ENCODE measurements around the gene FYB1. TPM values are rescaled to one million over a fixed set of nuclear protein-coding genes. Genes with fewer than 3 reads are reported as not detected.

Gene FYB1
- total RNA-seq, 4 donors from 2014 or later: 1.8 to 16.5 (median 4.8) TPM

DNA sequence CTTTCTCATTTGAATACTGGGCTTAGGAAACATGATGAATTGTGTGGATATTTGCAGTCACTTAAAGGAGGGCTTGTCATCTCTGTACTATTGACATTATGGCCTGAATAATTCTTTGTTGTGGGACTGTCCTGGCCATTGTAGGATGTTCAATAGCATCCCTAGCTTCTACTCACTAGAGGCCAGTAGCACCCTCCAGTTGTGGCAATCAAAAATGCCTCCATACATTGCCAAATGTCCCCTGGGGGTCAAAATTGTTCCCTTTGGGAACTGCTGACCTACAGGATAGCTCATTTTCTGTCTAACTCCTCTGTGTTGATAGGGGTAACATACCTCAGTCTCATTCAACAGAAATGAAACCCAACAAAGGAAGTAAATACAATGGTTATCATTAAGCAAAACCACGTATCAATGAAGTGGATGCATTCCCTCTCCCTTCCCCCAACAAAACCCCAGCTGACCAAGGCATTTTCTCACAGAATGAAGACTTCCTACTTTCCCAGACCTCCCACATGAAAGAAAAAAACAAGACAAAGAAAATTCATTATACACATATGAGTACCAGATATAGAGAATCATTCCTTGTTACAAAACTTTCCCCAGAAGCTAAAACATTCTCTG is 18.1 kb downstream of the FYB1 start:
- intact Hi-C loops (cut with DNase I; ENCODE audit: low total_unique reads): no loop called here
- Histone ChIP-seq H3K27ac (peak overlapping the region in 1 of 2 donors; percentile 65), H3K4me3 (no peak overlapping the region), H3K27me3 (no peaks in the 10 kb centered on the region), H3K4me1 (no peaks in the 10 kb centered on the region), H3K9me3 (no peaks in the 10 kb centered on the region), H3K36me3 (no peaks in the 10 kb centered on the region)
- TF ChIP-seq, protein P1, sequence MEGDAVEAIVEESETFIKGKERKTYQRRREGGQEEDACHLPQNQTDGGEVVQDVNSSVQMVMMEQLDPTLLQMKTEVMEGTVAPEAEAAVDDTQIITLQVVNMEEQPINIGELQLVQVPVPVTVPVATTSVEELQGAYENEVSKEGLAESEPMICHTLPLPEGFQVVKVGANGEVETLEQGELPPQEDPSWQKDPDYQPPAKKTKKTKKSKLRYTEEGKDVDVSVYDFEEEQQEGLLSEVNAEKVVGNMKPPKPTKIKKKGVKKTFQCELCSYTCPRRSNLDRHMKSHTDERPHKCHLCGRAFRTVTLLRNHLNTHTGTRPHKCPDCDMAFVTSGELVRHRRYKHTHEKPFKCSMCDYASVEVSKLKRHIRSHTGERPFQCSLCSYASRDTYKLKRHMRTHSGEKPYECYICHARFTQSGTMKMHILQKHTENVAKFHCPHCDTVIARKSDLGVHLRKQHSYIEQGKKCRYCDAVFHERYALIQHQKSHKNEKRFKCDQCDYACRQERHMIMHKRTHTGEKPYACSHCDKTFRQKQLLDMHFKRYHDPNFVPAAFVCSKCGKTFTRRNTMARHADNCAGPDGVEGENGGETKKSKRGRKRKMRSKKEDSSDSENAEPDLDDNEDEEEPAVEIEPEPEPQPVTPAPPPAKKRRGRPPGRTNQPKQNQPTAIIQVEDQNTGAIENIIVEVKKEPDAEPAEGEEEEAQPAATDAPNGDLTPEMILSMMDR (IDR thresholded peaks at IDR 0.05): no peak
- no peak for TF ChIP-seq POLR2A (IDR thresholded peaks at IDR 0.05)
- DNase-seq: no peak

DNA sequence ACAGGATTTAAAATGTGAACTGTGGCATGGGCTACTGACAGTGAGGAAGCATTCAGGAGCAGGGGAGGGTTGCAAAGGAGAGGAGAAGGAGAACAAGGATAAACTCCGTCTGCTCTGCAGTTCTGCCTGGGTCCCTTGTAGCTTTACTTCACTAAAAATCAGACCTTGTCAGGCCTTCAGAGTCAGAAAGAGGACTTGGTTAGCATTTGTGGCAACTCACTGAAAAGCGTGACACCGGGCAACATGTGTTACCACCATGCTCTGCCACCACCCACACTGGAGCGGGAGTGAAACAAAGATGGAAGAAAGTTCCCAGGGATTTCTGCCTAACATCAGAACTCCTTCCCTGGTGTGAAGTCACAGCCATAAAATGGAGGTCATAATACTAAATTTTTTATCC is 19.3 kb downstream of the FYB1 start:
- no peak for DNase-seq
- H3K9me3 ChIP-seq: no peaks in the 10 kb centered on the region
- H3K4me3 ChIP-seq: no peak overlapping the region
- no peaks in the 10 kb centered on the region for H3K4me1 ChIP-seq
- peak overlapping the region; percentile 52 to 65 for H3K27ac ChIP-seq
- TF ChIP-seq, protein P1 (IDR thresholded peaks at IDR 0.05): no peak
- no peak for TF ChIP-seq POLR2A (IDR thresholded peaks at IDR 0.05)
- intact Hi-C loops (cut with DNase I; ENCODE audit: low total_unique reads): no loop called here
- H3K36me3 ChIP-seq: no peaks in the 10 kb centered on the region
- no peaks in the 10 kb centered on the region for H3K27me3 ChIP-seq

DNA sequence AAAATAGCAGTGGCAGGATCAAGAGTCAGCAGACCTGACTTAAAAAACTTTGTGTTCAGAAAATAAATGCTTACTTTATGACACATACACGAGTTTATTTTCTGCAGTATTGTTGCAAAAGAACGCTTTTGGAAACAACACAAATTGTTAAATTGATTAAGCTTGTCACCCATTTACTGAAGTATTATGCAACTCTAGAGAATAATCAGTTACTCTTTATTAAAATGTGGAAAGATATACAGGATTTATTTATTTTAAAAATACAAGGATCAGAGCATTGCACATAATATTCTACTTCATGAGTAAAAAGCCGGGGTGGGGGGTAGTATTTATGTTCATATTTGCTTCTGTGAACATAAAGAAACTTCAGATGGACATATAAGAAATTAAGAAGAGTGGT is 20.0 kb downstream of the FYB1 start:
- H3K4me3 ChIP-seq: no peak overlapping the region
- no peak for TF ChIP-seq POLR2A (IDR thresholded peaks at IDR 0.05)
- TF ChIP-seq, protein P1 (IDR thresholded peaks at IDR 0.05): no peak
- intact Hi-C loops (cut with DNase I; ENCODE audit: low total_unique reads): no loop called here

DNA sequence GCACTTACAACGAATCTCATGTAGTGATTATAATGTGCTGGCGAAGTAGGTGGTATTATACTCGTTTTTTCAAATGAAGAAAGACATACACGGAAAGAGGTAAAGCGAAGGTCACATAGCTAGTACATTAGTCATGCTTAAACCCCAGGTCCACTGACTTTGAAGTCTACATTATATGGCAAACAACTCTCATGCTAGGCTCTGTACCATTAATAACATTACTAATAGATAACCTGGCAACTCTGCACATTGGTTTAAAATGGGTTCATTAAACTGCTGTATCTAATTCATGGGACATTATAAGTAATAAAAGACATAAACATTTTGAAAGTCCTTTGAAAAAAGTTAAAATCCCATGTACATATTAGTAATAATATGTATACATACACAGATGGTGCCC is 21.2 kb downstream of the FYB1 start:
- no peak overlapping the region for H3K27ac ChIP-seq
- H3K9me3 ChIP-seq: no peaks in the 10 kb centered on the region
- H3K36me3 ChIP-seq: no peaks in the 10 kb centered on the region
- no peak overlapping the region for H3K4me3 ChIP-seq
- H3K27me3 ChIP-seq: no peaks in the 10 kb centered on the region
- no peaks in the 10 kb centered on the region for H3K4me1 ChIP-seq
- no peak for DNase-seq
- intact Hi-C loops (cut with DNase I; ENCODE audit: low total_unique reads): no loop called here
- no peak for TF ChIP-seq POLR2A (IDR thresholded peaks at IDR 0.05)

More for the DNA sequence above, 20.0 kb downstream of the FYB1 start:
- Histone ChIP-seq H3K9me3 (no peaks in the 10 kb centered on the region), H3K36me3 (no peaks in the 10 kb centered on the region), H3K4me1 (no peaks in the 10 kb centered on the region), H3K27me3 (no peaks in the 10 kb centered on the region), H3K27ac (peak overlapping the region in 1 of 2 donors; percentile 65)
- DNase-seq: no peak

DNA sequence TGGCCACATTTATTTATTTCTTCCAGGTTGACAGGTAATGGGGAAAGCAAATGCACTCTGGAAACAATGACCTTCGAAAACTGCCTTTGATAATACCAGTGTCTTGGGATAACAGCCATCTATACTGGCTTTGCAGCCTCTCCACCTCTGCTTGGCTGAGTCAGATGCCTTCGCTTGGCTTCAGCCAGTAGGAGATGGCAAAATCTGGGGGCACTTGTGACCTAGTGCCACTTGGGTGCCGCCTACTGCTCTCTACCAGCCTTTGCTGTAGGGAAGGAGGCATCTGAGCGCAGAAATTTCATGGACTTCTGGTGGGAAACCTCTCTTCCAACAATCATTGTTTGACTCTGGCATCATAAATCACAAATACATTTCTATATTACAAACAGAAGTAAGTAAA is 21.8 kb downstream of the FYB1 start:
- TF ChIP-seq POLR2A (IDR thresholded peaks at IDR 0.05): no peak
- TF ChIP-seq, protein P1 (IDR thresholded peaks at IDR 0.05): no peak
- intact Hi-C loops (cut with DNase I; ENCODE audit: low total_unique reads): no loop called here
- no peak overlapping the region for H3K4me3 ChIP-seq
- no peak for DNase-seq
- no peaks in the 10 kb centered on the region for H3K9me3 ChIP-seq
- no peaks in the 10 kb centered on the region for H3K27me3 ChIP-seq
- H3K4me1 ChIP-seq: no peaks in the 10 kb centered on the region
- H3K27ac ChIP-seq: no peak overlapping the region
- H3K36me3 ChIP-seq: no peaks in the 10 kb centered on the region
